ENCODE data around the gene CANT1.

GRCh38 chr17:78976907-78977680 is 32.5 kb downstream of the CANT1 start:
- no peak for TF ChIP-seq POLR2A (IDR thresholded peaks at IDR 0.05)
- no peak for TF ChIP-seq CTCF (IDR thresholded peaks at IDR 0.05 in 4 of 5, conservative IDR thresholded peaks at IDR 0.05 in 1 of 5)
